PC-3 (cell line): ENCODE measurements around the gene GAA.

Source experiments
- EZH2 ChIP-seq: fragments of 300-600 bp; sonication (generic); IDR thresholded peaks from one replicate; pipeline ENCODE4 v1.6.1; 2017; ENCODE audit warnings: antibody characterized with exemption, mild to moderate bottlenecking, low read length; ENCODE audit not compliant: unreplicated experiment
- TF ChIP-seq, protein P1 (sequence below): fragments of 300-600 bp; sonication (generic); conservative IDR thresholded peaks from 2 replicates; pipeline ENCODE4 v1.5.1; 2017; ENCODE audit warnings: antibody characterized with exemption, low read depth, mild to moderate bottlenecking, low read length

DNA sequence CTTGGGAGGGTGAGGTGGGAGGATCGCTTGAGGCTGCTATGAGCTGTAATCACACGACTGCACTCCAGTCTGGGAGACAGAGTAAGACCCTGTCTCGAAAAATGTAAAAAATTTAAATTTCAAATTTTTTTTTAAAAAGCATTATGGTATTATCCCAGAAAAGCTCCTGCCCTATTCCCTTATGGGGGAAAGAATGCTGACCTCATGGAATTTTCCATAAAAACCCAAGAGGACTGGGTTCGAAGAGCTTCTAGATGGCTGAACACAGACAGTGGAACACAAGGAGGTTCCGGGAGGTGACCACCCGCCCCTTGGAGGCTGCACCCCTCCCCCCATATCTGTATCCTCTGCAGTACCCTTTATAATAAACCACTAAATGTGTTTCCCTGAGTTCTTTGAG is 41.5 kb downstream of the GAA start:
- TF ChIP-seq, protein P1, sequence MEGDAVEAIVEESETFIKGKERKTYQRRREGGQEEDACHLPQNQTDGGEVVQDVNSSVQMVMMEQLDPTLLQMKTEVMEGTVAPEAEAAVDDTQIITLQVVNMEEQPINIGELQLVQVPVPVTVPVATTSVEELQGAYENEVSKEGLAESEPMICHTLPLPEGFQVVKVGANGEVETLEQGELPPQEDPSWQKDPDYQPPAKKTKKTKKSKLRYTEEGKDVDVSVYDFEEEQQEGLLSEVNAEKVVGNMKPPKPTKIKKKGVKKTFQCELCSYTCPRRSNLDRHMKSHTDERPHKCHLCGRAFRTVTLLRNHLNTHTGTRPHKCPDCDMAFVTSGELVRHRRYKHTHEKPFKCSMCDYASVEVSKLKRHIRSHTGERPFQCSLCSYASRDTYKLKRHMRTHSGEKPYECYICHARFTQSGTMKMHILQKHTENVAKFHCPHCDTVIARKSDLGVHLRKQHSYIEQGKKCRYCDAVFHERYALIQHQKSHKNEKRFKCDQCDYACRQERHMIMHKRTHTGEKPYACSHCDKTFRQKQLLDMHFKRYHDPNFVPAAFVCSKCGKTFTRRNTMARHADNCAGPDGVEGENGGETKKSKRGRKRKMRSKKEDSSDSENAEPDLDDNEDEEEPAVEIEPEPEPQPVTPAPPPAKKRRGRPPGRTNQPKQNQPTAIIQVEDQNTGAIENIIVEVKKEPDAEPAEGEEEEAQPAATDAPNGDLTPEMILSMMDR: no peak
- TF ChIP-seq EZH2: no peak
